Endometrium (tissue), 2 donors: ENCODE data around the gene ARL16.
"Not testable (repeated sequence)": the region's sequence is repeated elsewhere in the genome, so short reads cannot be mapped to it uniquely, and the experiment has no call there.

Experiments
- FAIRE-seq: peaks from 2 replicates; lab custom pipeline; 2012; peaks lifted over from hg19 to GRCh38; lab: Jason Lieb, UNC
- donor health status: control.
- donor health status: control.

Gene ARL16

GRCh38 chr17:81695211-81695610 lies 11.6 kb upstream of the ARL16 start:
- FAIRE-seq: no peak

GRCh38 chr17:81694810-81695209 lies 11.2 kb upstream of the ARL16 start:
- no peak for FAIRE-seq

GRCh38 chr17:81693509-81694210 lies 10.1 kb upstream of the ARL16 start:
- FAIRE-seq: no peak

- FAIRE-seq: no peak
Measured at GRCh38 chr17:81691608-81692007, 8.0 kb upstream of the ARL16 start.

- no peak for FAIRE-seq
Measured at GRCh38 chr17:81691196-81691595, 7.6 kb upstream of the ARL16 start.

GRCh38 chr17:81690549-81690948 lies 7.0 kb upstream of the ARL16 start:
- FAIRE-seq: no peak

GRCh38 chr17:81690066-81690465 lies 6.5 kb upstream of the ARL16 start:
- FAIRE-seq: no peak

GRCh38 chr17:81688616-81689015 lies 5.0 kb upstream of the ARL16 start:
- no peak for FAIRE-seq

GRCh38 chr17:81687770-81688541 lies 4.4 kb upstream of the ARL16 start:
- no peak for FAIRE-seq

- no peak for FAIRE-seq
Measured at GRCh38 chr17:81686614-81687013, 3.0 kb upstream of the ARL16 start.

- FAIRE-seq: no peak
Measured at GRCh38 chr17:81685108-81685507, 1.5 kb upstream of the ARL16 start.

GRCh38 chr17:81684442-81684911 lies 880 bp upstream of the ARL16 start:
- FAIRE-seq: no peak

GRCh38 chr17:81683208-81683583 lies 401 bp downstream of the ARL16 start:
- no peak for FAIRE-seq

GRCh38 chr17:81682565-81683207 lies 911 bp downstream of the ARL16 start:
- no peak for FAIRE-seq

- no peak for FAIRE-seq
Measured at GRCh38 chr17:81681672-81682071, 1.9 kb downstream of the ARL16 start.

- FAIRE-seq: no peak
Measured at GRCh38 chr17:81680150-81680549, 3.4 kb downstream of the ARL16 start.

- no peak for FAIRE-seq
Measured at GRCh38 chr17:81676906-81677305, 6.7 kb downstream of the ARL16 start.

GRCh38 chr17:81675515-81676221 lies 7.9 kb downstream of the ARL16 start:
- not testable (repeated sequence) for FAIRE-seq

GRCh38 chr17:81673561-81674258 lies 9.9 kb downstream of the ARL16 start:
- no peak for FAIRE-seq

GRCh38 chr17:81672954-81673353 lies 10.6 kb downstream of the ARL16 start:
- no peak for FAIRE-seq

- no peak for FAIRE-seq
Measured at GRCh38 chr17:81672504-81672903, 11.1 kb downstream of the ARL16 start.

GRCh38 chr17:81667754-81668153 lies 15.8 kb downstream of the ARL16 start:
- FAIRE-seq: no peak
